ENCODE results near the gene COL23A1.

COL23A1 gene

DNA sequence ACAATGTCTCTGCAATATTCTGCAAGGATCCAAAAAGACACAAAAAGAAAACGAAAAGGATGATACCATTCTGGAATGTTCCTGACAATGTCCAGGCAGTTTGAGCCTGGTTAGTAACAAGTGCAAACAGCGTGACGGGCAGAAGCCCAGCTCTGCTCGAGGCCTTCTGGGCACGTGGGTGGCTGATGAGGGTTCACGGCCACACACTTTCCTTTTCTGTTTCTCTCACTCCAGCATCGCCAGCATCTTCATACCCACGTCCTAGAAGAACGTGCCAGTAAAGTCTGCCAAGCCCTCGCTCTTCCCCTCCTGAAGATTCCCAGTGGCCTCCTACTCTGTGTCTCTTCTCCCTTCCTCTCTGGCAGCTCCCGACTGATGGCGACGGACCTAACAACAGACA lies 36.7 kb downstream of the COL23A1 start:
- no peak for DNase-seq

DNA sequence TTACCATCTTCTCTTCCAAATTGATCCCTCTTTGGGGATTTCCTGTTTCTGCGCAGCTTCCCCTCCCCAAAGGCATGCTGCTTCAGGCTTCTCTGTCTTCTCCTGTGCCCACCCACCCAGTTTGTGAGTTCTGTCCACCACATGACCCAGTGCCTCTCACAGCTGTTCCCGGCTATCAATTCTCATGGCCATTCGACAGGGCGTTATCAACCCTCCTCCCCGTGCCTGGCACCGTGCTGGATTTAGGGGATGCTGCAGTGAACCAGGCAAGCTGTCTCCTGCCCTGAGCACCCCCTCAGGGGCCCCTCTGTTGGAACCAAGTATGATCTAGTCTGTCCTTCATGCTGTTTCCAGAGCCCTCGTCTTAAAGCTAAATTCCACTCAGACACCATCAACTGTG lies 38.7 kb downstream of the COL23A1 start:
- DNase-seq, result no peak

DNA sequence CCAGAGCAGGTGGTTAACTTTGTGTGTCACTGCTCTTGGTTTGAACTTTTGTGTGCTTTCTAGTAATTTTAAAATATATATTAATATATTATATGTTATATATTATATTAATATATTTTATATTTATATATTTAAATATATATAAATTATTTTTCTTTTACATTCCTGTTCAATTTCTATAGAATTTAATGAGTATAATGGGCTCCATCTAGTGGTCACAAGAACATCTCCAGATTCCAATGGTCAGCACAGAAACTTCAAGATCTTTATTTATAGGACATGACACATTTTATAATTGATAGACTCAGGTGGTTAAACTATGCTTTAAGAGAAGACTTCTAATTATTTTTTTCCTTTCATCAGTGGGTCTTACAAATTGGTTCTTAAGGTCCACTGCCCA lies 39.1 kb downstream of the COL23A1 start:
- no peak for DNase-seq

DNA sequence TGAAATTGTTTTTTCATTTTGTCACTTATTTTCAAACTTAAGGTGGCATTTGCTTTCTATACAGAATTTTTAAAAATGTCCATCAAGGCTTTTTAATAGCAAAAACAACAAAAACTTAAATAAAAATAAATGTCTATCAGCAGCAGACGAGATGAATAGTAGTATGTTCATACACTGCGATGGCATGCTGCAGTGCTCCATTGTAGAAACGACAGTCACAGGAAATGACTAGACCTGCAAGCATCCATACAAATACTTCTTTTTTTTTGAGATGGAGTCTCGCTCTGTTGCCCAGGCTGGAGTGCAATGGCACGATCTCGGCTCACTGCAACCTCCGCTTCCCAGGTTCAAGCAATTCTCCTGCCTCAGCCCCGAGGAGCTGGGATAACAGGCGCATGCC lies 41.4 kb downstream of the COL23A1 start:
- no peak for DNase-seq

DNA sequence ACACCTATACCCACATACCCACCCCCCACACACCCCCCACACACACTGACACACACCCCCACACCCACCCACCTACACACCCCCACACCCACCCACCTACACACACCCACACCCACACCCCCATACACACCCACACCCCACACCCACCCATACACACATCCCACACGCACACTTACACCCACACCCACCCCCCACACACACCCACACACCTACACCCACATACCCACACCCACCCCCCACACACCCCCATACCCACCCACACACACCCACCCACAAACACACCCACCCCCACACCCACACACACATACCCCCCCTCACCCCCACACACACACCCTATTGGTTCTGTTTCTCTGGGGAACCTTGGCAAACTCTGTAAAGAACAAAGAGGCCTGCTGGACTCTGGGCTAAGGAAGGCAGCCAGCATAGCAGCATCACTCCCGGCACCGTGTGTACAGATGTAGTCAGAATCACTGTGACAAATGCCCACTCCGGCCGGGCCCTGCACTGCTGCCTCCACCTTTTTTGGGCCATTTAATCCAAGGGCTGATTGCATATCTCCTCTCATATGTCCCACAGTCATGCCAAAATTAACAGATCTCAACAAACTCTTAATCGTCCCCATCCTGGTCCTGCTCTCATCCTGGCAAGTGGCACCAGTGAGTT lies 42.3 kb downstream of the COL23A1 start:
- no peak for DNase-seq

DNA sequence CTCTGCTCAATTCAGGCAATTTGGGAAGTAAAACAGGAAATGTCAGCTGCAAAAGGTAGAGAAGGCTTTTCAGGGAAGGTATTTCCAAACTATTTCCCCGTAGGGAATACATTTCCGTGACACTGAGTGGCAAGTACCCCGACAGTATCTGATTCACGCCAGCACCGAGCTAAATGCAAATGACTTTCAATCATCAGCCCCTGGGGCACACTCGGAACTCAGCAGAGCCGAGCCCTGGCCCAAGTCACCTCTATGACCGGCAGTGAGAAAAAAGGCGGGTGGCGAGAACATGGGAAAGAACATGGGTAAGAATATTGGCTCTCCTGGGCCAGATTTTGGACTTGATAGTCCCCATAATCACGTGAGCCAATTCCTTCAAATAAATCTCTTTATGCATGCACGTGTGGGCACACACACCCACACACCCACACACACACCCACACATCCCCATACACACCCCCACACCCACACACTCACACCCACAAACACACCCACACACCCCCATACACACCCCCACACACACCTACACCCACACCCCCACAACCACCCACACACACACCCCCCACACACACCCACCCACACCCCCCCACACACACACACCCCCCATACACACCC lies 43.0 kb downstream of the COL23A1 start:
- no peak for DNase-seq

DNA sequence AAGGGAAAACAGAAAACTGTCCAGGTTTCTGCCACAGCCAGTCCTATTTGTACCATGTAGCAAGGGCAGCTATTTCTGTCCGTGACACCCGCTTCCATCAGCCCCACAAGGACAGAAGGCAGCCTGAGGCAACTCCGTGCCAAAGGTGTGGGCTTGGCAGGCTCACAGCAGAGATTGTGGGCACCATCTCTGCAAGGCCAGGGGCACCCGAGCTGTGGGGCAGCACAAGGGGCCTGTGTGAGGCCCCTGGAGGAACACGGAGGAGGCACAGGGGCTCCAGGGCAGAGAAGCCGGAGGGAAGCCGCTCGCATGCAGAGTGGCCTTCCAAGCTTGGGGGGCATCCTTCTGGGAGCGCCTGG lies 43.5 kb downstream of the COL23A1 start:
- DNase-seq, result no peak

DNA sequence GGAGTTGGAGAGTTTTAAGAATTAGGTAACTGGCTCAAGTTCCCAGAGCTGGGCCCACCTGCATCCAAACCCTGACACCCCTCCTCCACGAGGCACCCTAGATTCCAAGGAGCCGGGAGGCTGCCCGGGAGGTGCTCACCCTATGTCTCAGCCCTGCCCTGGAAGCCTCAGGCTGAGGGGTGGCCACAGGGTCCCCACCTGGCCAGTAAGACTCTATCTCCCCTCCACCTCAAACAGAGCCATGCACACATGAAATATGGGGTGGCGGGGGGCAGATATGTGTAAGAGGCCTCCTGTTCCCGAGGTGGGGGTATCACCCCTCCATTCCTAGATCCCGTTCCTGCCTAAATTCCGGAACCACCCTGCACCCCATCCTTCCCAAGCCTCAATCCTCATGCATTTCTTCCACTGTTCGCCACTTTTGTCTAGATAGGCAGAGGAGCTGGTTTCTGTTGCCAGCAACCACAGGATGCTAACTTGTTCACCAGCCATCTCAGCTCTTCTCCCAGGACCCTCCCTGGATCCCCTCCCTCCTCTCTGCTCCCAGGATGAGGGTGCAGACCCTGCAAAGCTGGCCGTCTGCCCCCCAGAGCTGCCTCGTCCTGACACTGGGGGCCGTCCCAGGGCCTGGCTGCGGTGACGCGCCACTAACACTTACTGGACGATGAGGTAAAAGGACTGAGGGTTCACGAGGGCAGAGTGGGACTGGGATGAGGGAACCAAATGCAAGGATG lies 44.1 kb downstream of the COL23A1 start:
- no peak for DNase-seq

DNA sequence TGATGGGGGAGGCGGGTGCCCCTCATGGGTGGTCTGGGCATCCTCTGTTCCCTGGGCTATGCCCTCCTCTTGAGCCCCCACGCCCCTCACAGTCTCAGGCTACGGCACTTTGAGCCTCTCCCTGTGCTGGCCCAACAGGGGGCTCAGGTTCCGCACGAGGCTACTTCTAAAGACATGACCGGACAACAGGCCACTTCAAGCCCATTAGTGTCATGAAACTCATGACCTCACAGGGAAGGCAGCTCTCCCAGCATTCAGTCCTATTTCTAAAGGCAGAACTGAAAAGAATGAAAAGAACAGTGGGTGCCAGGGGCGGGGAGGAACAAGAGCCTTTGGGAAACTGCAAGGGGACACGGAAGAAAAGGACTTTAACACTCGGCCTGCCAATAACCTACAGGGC lies 45.0 kb downstream of the COL23A1 start:
- DNase-seq, result no peak

DNA sequence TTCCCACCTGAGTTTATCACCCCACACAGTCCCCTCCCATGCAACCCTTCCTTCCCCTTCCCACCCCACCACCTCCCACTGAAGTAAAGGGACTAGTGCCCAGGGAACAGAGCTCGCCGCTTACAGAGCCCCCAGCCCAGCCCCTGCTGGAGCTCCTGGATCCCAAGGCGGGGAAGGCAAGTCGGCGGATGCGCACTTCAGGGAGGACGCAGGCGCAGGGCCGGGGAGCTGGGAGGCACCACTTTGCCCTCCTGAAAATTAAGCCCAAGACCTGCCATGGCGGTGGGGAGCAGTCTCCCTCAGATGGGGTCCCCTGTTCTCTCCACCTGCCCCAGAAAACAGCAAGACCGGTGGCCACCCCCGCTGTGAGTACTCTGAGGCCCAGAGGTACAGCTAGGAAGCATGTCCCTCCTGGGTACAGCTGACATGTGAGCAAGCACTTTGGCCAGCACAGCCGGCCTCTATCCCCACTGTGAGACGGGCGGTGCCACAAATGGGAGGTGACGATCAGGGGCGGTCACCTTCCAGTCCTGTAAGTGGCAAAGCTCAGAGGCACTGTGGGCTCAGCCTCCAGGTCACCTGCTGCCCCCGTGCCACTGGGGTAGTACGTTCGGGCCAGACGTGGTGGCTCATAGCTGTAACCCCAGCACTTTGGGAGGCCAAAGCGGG lies 45.9 kb downstream of the COL23A1 start:
- DNase-seq, result no peak

DNA sequence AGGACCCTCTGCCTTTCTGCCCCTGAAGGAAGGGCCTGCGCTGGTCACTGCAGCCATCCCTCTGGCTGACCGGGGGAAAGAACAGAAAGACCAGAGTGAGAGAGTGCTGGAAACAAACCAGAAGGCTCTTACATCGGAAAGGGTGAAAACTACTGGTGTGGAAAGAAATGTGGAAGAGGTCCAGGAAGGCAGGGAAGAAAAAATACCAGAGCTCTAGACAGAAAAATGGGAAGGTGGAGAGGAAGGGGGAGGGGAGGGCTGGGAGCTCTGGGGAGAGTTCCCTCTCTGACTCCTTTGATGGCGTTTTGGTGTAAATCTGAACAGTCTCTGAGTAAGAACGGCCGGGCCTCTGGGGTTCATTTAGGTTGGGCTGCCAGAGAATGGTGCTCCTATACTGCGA lies 47.7 kb downstream of the COL23A1 start:
- no peak for DNase-seq

DNA sequence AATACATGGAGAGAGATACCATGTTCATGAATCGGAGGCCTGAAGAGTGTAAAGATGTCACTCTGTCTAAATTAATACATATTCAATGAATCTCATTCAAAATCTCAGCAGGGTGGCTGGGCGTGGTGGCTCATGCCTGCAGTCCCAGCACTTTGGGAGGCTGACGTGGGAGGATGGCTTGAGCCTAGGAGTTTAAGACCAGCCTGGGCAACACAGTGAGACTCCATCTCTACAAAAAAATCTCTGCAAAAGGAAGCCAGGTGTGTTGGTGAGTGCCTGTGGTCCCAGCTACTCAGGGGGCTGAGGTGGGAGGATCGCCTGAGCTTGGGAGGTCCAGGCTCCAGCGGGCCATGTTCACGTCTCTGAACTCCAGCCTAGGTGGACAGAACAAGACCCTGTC lies 49.7 kb downstream of the COL23A1 start:
- no peak for DNase-seq

DNA sequence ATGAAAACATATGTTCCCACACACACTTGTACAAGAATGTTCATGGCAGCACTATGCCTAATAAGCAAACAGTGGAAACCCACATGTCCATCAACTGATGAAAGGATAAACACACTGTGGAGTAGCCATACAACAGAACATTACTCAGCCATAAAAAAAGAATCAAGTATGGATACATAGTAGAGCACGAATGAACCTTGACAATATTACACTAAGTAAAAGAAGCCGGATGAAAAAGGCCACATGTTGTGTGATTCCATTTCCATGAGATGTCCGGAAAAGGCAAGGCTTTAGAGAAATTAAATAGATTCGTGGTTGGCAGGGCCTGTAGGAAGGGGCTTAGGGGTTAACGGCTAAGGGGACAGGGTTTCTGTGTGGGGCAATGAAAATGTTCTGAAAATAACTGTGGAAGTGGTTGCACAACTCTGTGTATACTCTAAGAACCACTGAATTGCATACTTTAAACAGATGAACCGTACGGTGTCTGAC lies 51.4 kb downstream of the COL23A1 start:
- no peak for DNase-seq

DNA sequence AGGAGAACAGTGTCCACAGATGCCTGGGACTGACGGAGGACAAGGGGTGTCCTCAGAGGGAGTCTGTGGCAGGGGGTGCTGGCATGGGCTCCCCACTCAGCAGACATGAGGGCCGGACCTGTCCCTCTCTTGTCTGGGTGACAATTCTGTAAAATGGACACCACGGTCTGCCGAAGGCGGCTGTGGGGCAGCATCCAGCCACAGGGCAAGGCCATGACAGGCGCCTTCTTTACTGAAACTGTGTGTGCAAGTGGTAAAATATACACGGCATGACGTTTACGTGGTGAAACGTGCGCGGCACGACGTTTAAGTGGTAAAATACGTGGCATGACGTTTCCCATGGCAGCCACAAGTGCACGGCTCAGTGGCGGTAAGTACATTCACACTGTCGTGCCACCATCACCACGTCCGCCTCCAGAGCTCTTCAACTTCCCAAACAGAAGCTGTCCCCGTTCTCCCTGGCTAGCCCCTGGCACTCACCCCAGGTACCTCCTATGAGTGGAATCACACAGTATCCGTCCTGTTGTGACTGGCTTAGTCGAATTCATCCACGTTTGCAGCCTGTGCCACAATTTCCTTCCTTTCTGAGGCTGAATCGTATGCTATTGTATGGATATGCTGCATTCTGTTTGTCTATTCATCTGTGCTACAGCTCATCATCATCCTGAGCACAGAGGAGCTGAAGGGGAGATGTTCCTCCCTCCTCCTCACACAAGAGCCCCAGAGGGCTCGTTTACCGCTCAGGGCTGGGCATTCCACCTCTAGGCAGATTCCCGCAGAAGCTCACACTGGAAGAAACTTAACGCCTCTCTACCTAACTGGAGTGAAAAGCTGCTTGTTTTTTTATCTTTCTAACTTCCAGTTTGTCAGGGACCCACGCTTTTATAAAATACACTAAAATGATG lies 52.5 kb downstream of the COL23A1 start:
- no peak for DNase-seq

DNA sequence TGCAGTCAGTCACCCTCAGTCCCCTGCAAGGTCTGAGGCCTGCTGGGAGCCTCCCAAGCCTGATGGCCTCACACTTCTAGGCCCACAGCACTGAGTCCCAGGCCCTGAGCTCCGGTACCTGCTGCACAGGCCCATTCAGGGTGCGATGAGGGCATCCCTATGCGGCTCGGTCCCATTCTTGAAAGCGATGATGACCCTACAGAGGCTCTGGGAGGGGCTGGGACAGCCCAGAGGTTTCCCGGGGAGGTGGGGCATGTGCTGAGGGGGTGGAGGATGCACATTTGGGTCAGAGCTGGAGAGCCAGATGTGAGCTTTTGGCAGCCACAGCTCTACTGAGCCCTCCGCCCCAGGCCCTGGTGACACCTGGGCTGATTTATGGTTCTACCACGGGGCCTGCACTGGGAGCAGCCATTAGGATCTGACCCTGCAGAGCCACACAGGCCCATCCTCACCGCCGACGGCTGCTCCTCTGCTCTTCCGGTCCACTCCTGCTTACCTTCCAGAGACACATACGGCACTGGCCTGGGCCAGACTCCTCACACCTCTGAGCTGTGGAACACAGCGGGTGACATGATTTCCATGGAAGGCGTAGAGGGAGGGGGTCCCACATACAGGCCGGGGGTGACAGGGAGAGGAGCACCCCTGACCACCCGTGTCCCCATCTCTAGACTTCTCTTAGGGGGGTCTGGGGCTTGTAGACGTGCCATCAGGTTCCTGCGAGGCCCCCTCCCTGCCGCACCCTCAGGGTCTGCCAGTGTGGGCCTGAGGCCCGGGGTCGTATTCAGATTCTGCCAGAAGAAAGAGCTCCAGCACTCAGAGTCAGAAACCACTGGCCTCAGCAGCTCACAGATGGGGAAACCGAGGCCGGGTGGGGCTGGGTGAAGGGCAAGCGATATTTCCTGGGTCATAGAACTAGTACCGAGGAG lies 53.4 kb downstream of the COL23A1 start:
- DNase-seq, result no peak

DNA sequence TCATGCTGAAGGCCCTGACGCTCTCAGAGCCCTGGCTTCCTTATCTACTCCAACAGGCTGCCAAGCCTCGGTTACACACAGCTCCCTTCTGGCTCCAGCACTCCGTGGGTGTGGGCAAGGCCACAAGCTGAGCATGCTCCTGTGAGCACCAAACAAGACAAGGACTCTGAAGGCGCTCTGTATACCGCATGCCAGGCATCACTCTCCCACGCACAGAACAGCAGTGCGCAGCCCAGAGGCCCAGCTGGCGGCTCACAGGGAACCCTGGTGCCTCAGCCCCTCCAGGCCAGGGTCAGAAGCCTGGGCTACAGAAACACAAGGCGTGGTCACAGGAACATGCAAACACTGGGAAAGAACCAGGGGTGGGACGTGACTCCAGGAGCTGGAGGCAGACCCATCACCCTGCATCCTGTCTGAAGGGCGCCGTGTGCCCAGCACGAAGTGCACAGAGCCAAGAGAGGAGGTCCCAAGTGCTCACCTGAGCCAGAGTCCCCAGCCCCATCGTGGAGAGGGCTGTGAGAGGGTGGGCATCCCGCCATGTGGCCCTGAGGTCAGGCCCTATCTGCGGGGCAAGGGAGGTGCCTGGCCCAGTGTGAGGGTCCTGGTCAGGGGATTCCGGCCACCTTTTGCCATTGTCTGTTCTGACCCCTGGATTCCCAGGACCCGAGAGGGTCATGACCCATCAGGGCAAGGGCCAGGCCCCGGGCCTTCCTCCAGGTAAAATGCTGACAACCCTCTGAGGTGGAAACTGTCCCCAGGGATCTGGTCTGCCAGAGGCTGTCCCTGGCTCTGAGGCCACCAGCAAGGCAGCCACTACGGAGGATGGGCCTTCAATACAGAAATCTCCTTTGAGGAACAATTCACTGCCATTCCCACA lies 54.7 kb downstream of the COL23A1 start:
- no peak for DNase-seq

DNA sequence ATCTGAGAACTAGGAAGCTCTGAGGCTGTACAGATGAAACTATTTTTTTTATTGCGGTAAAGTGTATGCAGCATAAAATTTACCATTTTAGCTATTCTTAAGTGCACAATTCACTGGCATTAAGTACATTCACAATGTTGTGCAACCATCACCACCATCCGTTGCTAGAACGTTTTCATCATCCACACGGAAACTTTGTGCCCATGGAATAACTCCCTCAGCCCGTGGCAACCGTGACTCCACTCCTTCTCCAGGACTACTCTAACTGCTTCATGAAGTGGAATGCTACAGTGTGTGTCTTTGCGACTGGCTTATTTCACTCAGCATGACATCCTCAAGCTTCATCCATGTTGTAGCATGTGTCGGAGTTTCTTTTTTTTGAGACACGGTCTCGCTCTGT lies 57.1 kb downstream of the COL23A1 start:
- DNase-seq, result no peak

DNA sequence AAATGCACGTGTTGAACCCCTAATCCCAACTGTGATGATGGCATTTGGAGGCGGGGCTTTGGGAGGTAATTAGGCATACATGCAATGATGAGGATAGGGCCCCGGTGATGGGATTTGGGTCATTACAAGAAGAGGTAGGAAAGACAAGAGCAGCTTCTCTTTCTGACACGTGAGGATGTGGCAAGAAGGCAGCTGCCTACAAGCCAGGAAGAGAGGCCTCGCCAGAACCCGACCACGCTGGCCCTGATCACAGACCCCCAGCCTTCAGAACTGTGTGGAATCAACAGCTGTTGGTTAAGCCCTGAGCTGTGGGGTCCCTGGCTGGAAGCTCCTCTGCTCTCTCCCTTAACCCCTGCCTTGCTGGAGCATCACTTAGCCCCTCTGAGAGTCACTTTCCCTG lies 57.5 kb downstream of the COL23A1 start:
- DNase-seq, result no peak

DNA sequence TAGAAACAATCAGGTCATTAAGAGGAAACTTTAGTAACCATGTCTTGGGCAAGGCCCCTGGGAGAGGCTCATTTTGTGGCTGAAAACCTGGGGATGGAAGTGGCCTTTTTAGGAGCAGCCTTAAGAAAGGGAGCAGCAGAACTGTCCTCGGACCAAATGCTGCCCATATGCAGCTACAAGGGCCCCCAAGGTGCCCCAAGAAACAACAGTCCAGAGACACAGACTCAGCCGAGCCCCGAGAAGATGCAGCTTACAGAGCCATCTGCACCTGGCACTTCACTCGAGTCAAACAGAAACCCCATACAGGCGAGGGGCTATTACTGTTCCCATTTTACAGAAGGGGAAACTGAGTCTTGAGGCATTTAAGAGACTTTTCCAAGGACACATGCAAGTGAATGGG lies 58.0 kb downstream of the COL23A1 start:
- no peak for DNase-seq

DNA sequence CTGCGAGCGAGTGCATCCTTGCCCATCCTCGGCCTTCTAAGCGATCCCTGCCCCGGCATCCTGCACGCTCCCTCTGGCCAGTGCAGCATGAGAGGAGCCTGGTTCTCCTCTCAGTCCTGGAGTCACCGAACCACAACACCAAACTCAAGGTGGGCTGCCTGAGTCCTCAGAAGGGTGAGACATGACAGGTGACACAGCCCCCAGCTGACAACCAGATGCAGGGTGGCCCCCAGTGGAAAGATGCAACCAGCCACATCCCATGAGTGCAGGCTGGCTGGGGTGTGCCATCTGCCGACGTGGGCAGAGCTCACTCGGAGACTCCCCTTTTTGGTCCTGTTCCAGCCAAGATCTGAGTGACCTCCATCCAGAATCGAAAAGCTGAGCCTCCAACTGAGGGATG lies 58.4 kb downstream of the COL23A1 start:
- no peak for DNase-seq

DNA sequence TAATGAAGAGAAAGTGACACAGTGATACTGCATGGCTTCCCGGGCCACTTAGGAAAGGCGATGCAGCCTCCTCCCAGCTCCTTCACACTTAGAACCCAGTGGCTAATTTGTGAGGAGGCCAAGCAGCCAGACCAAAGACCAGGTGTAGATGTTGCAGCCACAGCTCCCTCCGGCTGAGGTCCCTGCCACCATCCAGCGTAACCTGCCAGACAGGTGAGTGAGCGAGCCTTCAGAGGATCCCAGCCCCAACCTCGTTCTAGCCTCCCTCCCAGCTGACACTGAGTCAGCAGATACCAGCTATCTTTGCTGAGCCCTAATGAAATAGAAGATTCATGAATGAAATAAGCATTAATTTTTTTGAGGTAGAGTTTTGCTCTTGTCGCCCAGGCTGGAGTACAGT lies 59.7 kb downstream of the COL23A1 start:
- DNase-seq, result no peak

Measured in COR-L47 (cell line).